Measurements from ENCODE around the gene FOXL2. TPM values are rescaled to one million over a fixed set of nuclear protein-coding genes. Genes with fewer than 3 reads are reported as not detected.

Gene FOXL2
- total RNA-seq, 2 donors from 2014 or later = not detected

GRCh38 chr3:138950006-138950644 is 3.2 kb upstream of the FOXL2 start:
- ATAC-seq (replicated peaks) = peak; percentile 51
- Mint-ChIP-seq H3K36me3 (ENCODE audit: low read depth) (peaks cover 3% of the 10 kb centered on the region), H3K27me3 (peaks cover 45% of the 10 kb centered on the region), H3K27ac (no peak overlapping the region), H3K4me1 (peaks cover 8% of the 10 kb centered on the region), H3K9me3 (no peaks in the 10 kb centered on the region), H3K4me3 (peak overlapping the region; percentile 40)

- H3K27me3 Mint-ChIP-seq = peaks cover 45% of the 10 kb centered on the region
- no peak for ATAC-seq (replicated peaks)
- H3K9me3 Mint-ChIP-seq = no peaks in the 10 kb centered on the region
- H3K27ac Mint-ChIP-seq = no peak overlapping the region
- H3K36me3 Mint-ChIP-seq (ENCODE audit: low read depth) = peaks cover 7% of the 10 kb centered on the region
- H3K4me1 Mint-ChIP-seq = peaks cover 10% of the 10 kb centered on the region
- peak overlapping the region; percentile 40 for H3K4me3 Mint-ChIP-seq
These were observed 2.6 kb upstream of the FOXL2 start for GRCh38 chr3:138949445-138950005.

DNA sequence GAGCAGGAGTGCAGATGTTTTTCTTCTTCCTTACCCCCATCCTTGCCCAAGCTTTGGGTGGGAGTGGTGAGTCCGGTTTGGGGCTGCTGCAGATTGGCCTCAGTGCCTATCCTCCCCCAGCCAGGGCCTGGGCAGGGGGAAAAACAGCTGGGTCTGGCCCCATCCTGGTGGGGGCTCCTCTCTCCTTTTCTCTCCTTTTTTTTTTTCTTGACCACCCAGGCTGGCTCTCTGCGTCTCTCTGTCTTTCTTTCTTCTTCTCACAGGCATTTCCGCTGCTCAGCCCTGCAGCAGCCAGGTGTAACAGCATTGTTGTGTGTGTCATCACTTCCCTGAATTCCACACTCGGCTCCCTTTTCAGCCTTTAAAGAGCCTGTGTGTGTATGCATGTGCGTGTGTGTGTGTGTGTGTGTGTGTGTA is 2.1 kb upstream of the FOXL2 start:
- peaks cover 10% of the 10 kb centered on the region for H3K4me1 Mint-ChIP-seq
- H3K27ac Mint-ChIP-seq = no peak overlapping the region
- H3K4me3 Mint-ChIP-seq = peak overlapping the region; percentile 40
- no peaks in the 10 kb centered on the region for H3K9me3 Mint-ChIP-seq
- peaks cover 47% of the 10 kb centered on the region for H3K27me3 Mint-ChIP-seq
- ATAC-seq (replicated peaks) = no peak
- H3K36me3 Mint-ChIP-seq (ENCODE audit: low read depth) = peaks cover 7% of the 10 kb centered on the region

DNA sequence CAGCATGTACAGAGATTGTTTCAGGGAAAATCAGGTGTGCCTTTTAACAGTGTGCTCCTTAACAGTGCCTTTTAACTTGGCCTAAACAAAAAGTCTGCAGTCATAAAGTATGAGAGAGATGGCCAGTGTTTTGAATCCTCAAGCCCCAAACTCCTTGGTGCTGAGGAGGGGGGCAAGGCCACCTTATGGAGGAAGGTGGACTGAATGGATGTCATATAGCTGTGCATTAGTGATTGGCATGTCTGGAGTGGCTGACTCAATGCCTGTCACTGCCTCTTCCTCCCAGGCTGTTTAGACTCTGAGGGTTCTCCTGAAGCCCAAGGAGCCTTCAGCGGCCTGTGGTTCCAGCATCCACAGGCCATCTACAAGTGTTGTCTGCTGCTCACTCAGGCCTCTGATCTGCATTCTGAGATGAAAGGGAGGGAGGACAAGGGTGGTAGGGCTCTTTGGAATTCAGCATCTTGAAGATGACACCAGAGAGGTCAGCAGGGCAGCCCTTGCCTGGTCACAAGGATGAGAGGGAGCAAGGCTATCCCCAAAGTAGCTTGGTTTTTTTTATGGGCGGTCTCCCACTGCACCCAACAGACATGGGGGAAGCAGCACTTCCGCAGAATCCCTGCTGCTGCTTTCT is 1.5 kb upstream of the FOXL2 start:
- H3K27me3 Mint-ChIP-seq = peaks cover 49% of the 10 kb centered on the region
- no peak overlapping the region for H3K27ac Mint-ChIP-seq
- peaks cover 10% of the 10 kb centered on the region for H3K4me1 Mint-ChIP-seq
- no peaks in the 10 kb centered on the region for H3K9me3 Mint-ChIP-seq
- H3K36me3 Mint-ChIP-seq (ENCODE audit: low read depth) = peaks cover 7% of the 10 kb centered on the region
- ATAC-seq (replicated peaks) = no peak
- peak overlapping the region; percentile 57 for H3K4me3 Mint-ChIP-seq

DNA sequence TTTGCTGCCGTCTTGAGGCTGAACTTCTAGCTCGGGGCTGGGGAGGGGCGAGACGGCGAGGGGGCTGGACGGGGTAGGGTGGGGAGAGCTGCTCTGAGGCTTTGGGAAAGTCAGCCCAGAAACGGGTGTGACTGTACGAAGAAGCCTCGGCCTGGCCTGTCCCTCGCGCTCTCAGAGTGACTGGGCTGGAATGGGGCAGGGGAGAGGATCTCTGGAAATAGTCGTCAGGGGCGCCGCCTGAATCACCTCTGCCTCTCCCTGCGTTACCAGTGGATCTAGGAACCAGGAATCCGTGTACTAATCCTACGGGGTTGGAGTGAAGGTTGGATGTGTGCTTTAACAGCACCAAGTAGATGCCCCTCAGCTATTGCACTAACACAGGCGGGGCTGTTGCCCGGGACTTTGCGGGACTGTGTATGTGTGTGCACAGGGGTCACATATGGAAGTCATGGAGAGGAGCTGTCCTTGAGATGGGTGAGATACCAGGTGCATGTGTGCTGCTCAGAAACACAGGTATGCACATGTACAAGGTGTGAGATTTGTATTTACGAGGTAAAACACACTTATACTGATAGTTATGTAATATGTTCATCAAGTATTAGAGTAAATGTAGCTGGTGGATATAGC is 671 bp upstream of the FOXL2 start:
- Mint-ChIP-seq H3K27ac (no peak overlapping the region), H3K4me1 (peaks cover 10% of the 10 kb centered on the region), H3K4me3 (peak overlapping the region; percentile 57), H3K27me3 (peaks cover 56% of the 10 kb centered on the region), H3K36me3 (ENCODE audit: low read depth) (peaks cover 7% of the 10 kb centered on the region), H3K9me3 (no peaks in the 10 kb centered on the region)
- ATAC-seq (replicated peaks) = no peak

DNA sequence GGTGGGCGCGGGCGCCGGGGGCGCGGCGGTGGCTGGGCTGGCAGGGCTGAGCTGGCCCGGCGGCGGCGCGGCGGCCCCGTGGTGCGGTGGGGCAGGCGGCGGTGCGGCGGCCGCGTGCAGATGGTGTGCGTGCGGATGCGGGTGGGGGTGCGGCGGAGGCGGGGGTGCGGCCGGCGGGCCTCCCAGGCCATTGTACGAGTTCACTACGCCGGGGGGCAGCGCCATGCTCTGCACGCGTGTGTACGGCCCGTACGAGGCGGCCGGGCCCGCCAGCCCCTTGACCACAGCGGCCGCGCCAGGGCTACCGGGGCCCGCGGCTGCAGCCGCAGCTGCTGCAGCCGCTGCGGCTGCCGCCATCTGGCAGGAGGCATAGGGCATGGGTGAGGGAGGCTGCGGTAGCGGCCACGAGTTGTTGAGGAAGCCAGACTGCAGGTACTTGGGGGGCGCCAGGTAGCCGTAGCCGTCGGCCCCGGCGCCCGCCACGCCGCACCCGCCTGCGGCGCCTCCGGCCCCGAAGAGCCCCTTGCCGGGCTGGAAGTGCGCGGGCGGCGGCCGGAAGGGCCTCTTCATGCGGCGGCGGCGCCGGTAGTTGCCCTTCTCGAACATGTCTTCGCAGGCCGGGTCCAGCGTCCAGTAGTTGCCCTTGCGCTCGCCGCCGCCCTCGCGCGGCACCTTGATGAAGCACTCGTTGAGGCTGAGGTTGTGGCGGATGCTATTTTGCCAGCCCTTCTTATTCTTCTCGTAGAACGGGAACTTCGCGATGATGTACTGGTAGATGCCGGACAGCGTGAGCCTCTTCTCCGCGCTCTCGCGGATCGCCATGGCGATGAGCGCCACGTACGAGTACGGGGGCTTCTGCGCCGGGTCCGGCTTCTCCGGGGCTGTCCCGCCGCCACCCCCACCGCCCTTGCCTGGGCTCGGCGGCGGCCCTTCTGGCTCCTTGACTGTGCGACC is 951 bp downstream of the FOXL2 start:
- H3K36me3 Mint-ChIP-seq (ENCODE audit: low read depth) = peaks cover 7% of the 10 kb centered on the region
- peak; percentile 4 for ATAC-seq (replicated peaks)
- no peak overlapping the region for H3K27ac Mint-ChIP-seq
- H3K27me3 Mint-ChIP-seq = peaks cover 69% of the 10 kb centered on the region
- H3K4me3 Mint-ChIP-seq = peak overlapping the region; percentile 57
- H3K9me3 Mint-ChIP-seq = no peaks in the 10 kb centered on the region
- peaks cover 10% of the 10 kb centered on the region for H3K4me1 Mint-ChIP-seq

GRCh38 chr3:138944929-138945708 is 1.8 kb downstream of the FOXL2 start:
- peaks cover 7% of the 10 kb centered on the region for H3K36me3 Mint-ChIP-seq (ENCODE audit: low read depth)
- H3K9me3 Mint-ChIP-seq = no peaks in the 10 kb centered on the region
- peaks cover 10% of the 10 kb centered on the region for H3K4me1 Mint-ChIP-seq
- peak; percentile 18 for ATAC-seq (replicated peaks)
- peak overlapping the region; percentile 29 for H3K27ac Mint-ChIP-seq
- H3K27me3 Mint-ChIP-seq = peaks cover 70% of the 10 kb centered on the region
- H3K4me3 Mint-ChIP-seq = peak overlapping the region; percentile 83

GRCh38 chr3:138944654-138944928 is 2.3 kb downstream of the FOXL2 start:
- Mint-ChIP-seq H3K27ac (no peak overlapping the region), H3K4me1 (peaks cover 10% of the 10 kb centered on the region), H3K4me3 (peak overlapping the region; percentile 83), H3K36me3 (ENCODE audit: low read depth) (peaks cover 7% of the 10 kb centered on the region), H3K9me3 (no peaks in the 10 kb centered on the region), H3K27me3 (peaks cover 70% of the 10 kb centered on the region)
- no peak for ATAC-seq (replicated peaks)

DNA sequence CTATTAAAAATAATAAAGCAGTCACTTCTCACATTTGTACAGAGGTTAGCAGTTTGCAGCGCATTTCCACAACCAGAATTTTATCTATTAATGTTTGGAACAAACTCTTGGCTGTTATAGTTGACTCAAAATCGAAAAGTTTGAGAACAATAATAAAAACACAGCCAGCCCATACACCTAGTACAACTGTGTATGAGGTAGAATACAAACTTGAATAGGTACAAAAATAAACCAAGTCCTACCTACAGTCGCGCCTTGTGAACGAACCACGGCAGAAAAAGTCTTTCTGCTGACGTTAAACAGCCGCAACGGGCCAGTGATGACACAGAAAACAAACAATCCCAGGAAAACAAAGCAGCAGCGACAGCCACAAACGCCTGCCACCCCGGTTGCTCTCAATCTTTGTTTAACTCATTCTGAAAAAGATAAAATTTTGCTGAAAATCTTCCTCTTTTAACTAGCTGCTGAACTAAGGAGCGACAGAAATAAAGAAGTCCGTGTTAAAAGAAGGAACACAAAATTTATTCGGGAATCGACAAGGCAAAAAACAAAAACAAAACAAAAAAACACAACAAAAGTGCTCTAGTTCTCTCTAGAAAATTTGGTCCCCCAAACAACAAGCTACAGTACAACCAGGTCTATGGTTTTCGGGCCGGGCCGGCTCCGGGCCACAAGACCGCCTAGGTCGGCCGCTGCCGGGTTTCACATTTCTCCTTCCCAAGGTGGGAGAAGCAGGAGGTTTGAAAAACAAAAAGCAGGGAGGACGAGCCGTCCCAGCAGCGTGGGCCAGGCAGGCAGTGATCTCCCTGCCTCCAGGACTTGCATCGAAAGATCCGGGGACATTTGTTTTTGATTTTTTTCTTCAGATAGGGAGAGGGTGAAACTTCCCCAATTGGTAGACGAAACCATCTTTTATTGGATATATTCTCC is 2.9 kb downstream of the FOXL2 start:
- Mint-ChIP-seq H3K9me3 (no peaks in the 10 kb centered on the region), H3K4me3 (peak overlapping the region; percentile 83), H3K36me3 (ENCODE audit: low read depth) (peaks cover 7% of the 10 kb centered on the region), H3K4me1 (peaks cover 6% of the 10 kb centered on the region), H3K27me3 (peaks cover 67% of the 10 kb centered on the region), H3K27ac (no peak overlapping the region)
- no peak for ATAC-seq (replicated peaks)

DNA sequence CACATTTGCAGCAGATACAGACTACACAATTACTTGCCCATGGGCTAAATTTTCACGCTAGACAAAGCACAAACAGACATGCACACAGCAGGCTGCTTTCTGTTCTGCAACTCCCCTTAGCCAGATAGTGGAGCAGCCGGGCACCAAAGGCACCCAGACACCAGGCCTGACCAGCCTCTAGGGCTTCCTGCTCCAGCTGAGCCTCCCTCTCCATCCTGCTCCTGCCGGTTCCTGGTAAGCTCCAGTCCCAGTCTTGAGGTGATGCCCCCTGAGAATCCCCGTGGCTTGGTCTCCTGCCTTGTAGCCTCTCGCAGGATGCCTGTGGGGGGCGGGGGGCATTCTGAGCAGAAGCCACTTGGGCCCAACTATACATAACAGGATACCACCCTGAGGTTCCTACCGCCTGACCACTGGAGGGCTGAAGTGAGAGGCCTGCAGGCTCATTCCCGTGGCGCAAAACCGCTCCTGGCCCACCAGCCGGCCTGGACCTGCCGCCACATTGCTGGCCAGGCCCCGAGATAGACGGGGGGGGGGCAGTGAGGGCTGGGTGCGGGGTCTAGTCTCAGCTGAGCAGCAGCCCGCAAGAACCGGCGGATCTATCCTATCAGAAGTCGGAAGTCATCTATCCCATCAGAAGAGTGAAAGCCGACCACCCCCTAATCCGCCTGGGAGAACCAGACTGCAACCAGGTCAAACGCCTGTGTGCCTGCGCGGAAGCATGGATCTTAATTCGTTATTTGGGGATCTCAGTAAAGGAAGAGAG is 3.9 kb downstream of the FOXL2 start:
- Mint-ChIP-seq H3K36me3 (ENCODE audit: low read depth) (peaks cover 7% of the 10 kb centered on the region), H3K27ac (no peak overlapping the region), H3K4me1 (peaks cover 6% of the 10 kb centered on the region), H3K9me3 (no peaks in the 10 kb centered on the region), H3K27me3 (peaks cover 67% of the 10 kb centered on the region), H3K4me3 (no peak overlapping the region)
- ATAC-seq (replicated peaks) = no peak

GRCh38 chr3:138942271-138942670 is 4.7 kb downstream of the FOXL2 start:
- H3K36me3 Mint-ChIP-seq (ENCODE audit: low read depth) = peaks cover 7% of the 10 kb centered on the region
- H3K27me3 Mint-ChIP-seq = peaks cover 63% of the 10 kb centered on the region
- peaks cover 9% of the 10 kb centered on the region for H3K4me1 Mint-ChIP-seq
- no peaks in the 10 kb centered on the region for H3K9me3 Mint-ChIP-seq
- no peak for ATAC-seq (replicated peaks)
- H3K27ac Mint-ChIP-seq = no peak overlapping the region
- no peak overlapping the region for H3K4me3 Mint-ChIP-seq

GRCh38 chr3:138941259-138941885 is 5.6 kb downstream of the FOXL2 start:
- H3K27ac Mint-ChIP-seq = no peak overlapping the region
- peaks cover 9% of the 10 kb centered on the region for H3K4me1 Mint-ChIP-seq
- no peak overlapping the region for H3K4me3 Mint-ChIP-seq
- peaks cover 72% of the 10 kb centered on the region for H3K27me3 Mint-ChIP-seq
- H3K9me3 Mint-ChIP-seq = no peaks in the 10 kb centered on the region
- ATAC-seq (replicated peaks) = no peak
- H3K36me3 Mint-ChIP-seq (ENCODE audit: low read depth) = peaks cover 7% of the 10 kb centered on the region

All from activated T-helper 17 cell treated with anti-CD3 and anti-CD28 coated beads, Interleukin-2, amount 50 U/mL, for 72 hours (primary cell).